Mesenchymal stem cell (in vitro differentiated cells and primary cell): ENCODE measurements around the gene PIK3CD.

Experiments
- DNase-seq: peaks from one replicate; pipeline ENCODE4 v3.0.0-alpha.2; 2013
- H2AFZ ChIP-seq: one replicate; pipeline ENCODE4 v1.6.1; 2013; ENCODE audit warnings: low read depth, mild to moderate bottlenecking, control low read depth, inconsistent platforms, low read length, moderate library complexity
- H2AK5ac ChIP-seq: 2 replicates; pipeline ENCODE4 v1.6.1; 2013; ENCODE audit warnings: low read length, moderate library complexity, mild to moderate bottlenecking, inconsistent platforms; ENCODE audit not compliant: severe bottlenecking
- H2BK120ac ChIP-seq: one replicate; pipeline ENCODE4 v1.6.1; 2013; ENCODE audit warnings: low read depth, mild to moderate bottlenecking, inconsistent platforms, low read length, moderate library complexity
- H2BK12ac ChIP-seq, 2 experiments: one replicate each; pipeline ENCODE4 v1.6.1; 2013; ENCODE audit warnings: inconsistent platforms in 2 of 2, low read length in 2 of 2, mild to moderate bottlenecking in 2 of 2, moderate library complexity in 2 of 2, control low read depth in 1 of 2
- H2BK15ac ChIP-seq: one replicate; pipeline ENCODE4 v1.6.1; 2013; ENCODE audit warnings: mild to moderate bottlenecking, low read depth, inconsistent platforms; ENCODE audit not compliant: poor library complexity, severe bottlenecking
- H2BK5ac ChIP-seq: 2 replicates; pipeline ENCODE4 v1.6.1; 2013; ENCODE audit warnings: low read depth, mild to moderate bottlenecking, low read length, control low read depth, inconsistent platforms; ENCODE audit not compliant: poor library complexity, severe bottlenecking
- H3K14ac ChIP-seq, 2 experiments: one replicate each; pipeline ENCODE4 v1.6.1; 2013; ENCODE audit warnings: inconsistent platforms in 2 of 2, low read length in 2 of 2, control low read depth in 1 of 2, mild to moderate bottlenecking in 1 of 2, moderate library complexity in 1 of 2
- H3K18ac ChIP-seq, 2 experiments: one replicate each; pipeline ENCODE4 v1.6.1; 2013; ENCODE audit warnings: inconsistent platforms in 2 of 2, low read length in 2 of 2, control low read depth in 1 of 2, low read depth in 1 of 2, mild to moderate bottlenecking in 1 of 2
- H3K23ac ChIP-seq, 2 experiments: one replicate each; pipeline ENCODE4 v1.6.1; 2013; ENCODE audit warnings: inconsistent platforms in 2 of 2, low read length in 2 of 2, mild to moderate bottlenecking in 2 of 2, moderate library complexity in 2 of 2, control low read depth in 1 of 2
- H3K27ac ChIP-seq: 2 replicates; pipeline ENCODE4 v1.5.1; 2013; ENCODE audit warnings: mild to moderate bottlenecking, moderate library complexity, low read length, control low read depth, inconsistent platforms; ENCODE audit not compliant: poor library complexity, severe bottlenecking
- H3K27me3 ChIP-seq, 2 experiments: 2 replicates each; pipeline versions ENCODE4 v1.6.1 to v1.7.0; 2013; ENCODE audit warnings: low read length in 2 of 2, mild to moderate bottlenecking in 2 of 2, moderate library complexity in 2 of 2, control low read depth in 1 of 2, inconsistent platforms in 1 of 2; ENCODE audit not compliant: control insufficient read depth in 1 of 2, insufficient read depth in 1 of 2
- H3K36me3 ChIP-seq, 2 experiments: 2 replicates each; pipeline versions ENCODE4 v1.6.1 to v1.7.0; 2013; ENCODE audit warnings: low read length in 2 of 2, control low read depth in 1 of 2, inconsistent platforms in 1 of 2, low read depth in 1 of 2, mild to moderate bottlenecking in 1 of 2; ENCODE audit not compliant: insufficient read depth in 2 of 2, control insufficient read depth in 1 of 2
- H3K4ac ChIP-seq, 2 experiments: one replicate each; pipeline ENCODE4 v1.6.1; 2013; ENCODE audit warnings: inconsistent platforms in 2 of 2, low read length in 2 of 2, mild to moderate bottlenecking in 2 of 2, moderate library complexity in 2 of 2, control low read depth in 1 of 2, low read depth in 1 of 2
- H3K4me1 ChIP-seq: 2 replicates; pipeline ENCODE4 v1.6.1; 2013; ENCODE audit warnings: low read depth, low read length, control low read depth; ENCODE audit not compliant: control insufficient read depth, insufficient read depth
- H3K4me2 ChIP-seq: 2 replicates; pipeline ENCODE4 v1.6.1; 2013; ENCODE audit warnings: low read length, mild to moderate bottlenecking, inconsistent platforms; ENCODE audit not compliant: poor library complexity, severe bottlenecking
- H3K4me3 ChIP-seq, 2 experiments: 2 replicates each; pipeline versions ENCODE4 v1.5.1 to v1.7.0; 2013; ENCODE audit warnings: low read length in 2 of 2, mild to moderate bottlenecking in 2 of 2, control low read depth in 1 of 2, low read depth in 1 of 2; ENCODE audit not compliant: insufficient read depth in 1 of 2
- H3K79me1 ChIP-seq: replicated peaks from 2 replicates; pipeline ENCODE4 v1.6.1; 2013; ENCODE audit warnings: mild to moderate bottlenecking, control low read depth, low read length, inconsistent platforms; ENCODE audit not compliant: poor library complexity, severe bottlenecking
- H3K9ac ChIP-seq: 2 replicates; pipeline ENCODE4 v1.7.0; 2013; ENCODE audit warnings: mild to moderate bottlenecking, low read length, moderate library complexity
- H3K9me3 ChIP-seq: 2 replicates; pipeline ENCODE4 v1.7.0; 2013; ENCODE audit warnings: mild to moderate bottlenecking, low read length; ENCODE audit not compliant: control insufficient read depth
- H4K8ac ChIP-seq: one replicate; pipeline ENCODE4 v1.6.1; 2013; ENCODE audit warnings: inconsistent platforms, mild to moderate bottlenecking, low read length, moderate library complexity
- H4K91ac ChIP-seq: one replicate; pipeline ENCODE4 v1.6.1; 2013; ENCODE audit warnings: mild to moderate bottlenecking, low read length, inconsistent platforms
- WGBS: methylation state at CpG from one replicate; pipeline ENCODE4 v1.1.7; 2013; ENCODE audit warnings: mixed read lengths; 5-methylcytosine and 5-hydroxymethylcytosine counted together

The PIK3CD gene

DNA sequence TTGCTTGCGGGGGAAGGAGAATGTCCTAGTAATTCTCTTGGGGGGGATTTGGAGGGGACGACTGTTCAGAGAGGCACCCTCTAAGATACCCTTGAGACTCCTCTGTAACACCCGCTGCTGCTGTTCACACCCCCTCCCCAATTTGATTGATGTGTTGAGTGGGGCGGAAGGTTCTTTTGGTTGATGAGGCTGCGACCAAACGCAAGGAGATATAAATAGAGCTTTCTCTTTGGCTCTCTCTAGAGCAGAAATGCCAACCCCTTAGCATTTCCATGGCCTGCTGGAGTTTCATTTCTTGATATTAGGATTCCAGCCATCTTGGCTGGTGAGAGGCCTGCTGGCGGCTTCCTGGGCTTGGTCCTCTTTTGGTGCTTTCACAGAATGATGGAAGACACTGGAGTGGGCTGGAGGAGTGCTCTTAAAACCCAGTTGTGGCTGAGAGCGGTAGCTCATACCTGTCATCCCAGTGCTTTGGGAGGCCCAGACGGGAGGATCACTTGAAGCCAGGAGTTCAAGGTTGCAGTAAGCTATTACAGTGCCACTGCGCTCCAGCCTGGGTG lies 2.0 kb downstream of the PIK3CD start:
- H2BK15ac ChIP-seq: no peak overlapping the region
- no peak overlapping the region for H3K14ac ChIP-seq
- H3K36me3 ChIP-seq: no peaks in the 10 kb centered on the region
- DNase-seq: no peak
- no peaks in the 10 kb centered on the region for H3K9me3 ChIP-seq
- no peak overlapping the region for H3K23ac ChIP-seq
- H3K4me2 ChIP-seq: no peak overlapping the region
- H3K4me3 ChIP-seq: no peak overlapping the region
- 88% methylated on average over 5 of the region's 10 CpGs for WGBS
- no peak overlapping the region for H3K18ac ChIP-seq
- no peak overlapping the region for H2BK120ac ChIP-seq
- no peak overlapping the region for H3K4ac ChIP-seq
- no peak overlapping the region for H4K91ac ChIP-seq
- H3K9ac ChIP-seq: no peak overlapping the region
- H3K4me1 ChIP-seq: peaks cover 13% of the 10 kb centered on the region
- peaks cover 6% of the 10 kb centered on the region for H3K79me1 ChIP-seq
- no peak overlapping the region for H2AK5ac ChIP-seq
- no peak overlapping the region for H3K27ac ChIP-seq
- no peak overlapping the region for H2BK12ac ChIP-seq
- no peak overlapping the region for H4K8ac ChIP-seq
- H2AFZ ChIP-seq: no peak overlapping the region
- H2BK5ac ChIP-seq: no peak overlapping the region
- peaks cover 6 to 30% of the 10 kb centered on the region in 2 experiments for H3K27me3 ChIP-seq

DNA sequence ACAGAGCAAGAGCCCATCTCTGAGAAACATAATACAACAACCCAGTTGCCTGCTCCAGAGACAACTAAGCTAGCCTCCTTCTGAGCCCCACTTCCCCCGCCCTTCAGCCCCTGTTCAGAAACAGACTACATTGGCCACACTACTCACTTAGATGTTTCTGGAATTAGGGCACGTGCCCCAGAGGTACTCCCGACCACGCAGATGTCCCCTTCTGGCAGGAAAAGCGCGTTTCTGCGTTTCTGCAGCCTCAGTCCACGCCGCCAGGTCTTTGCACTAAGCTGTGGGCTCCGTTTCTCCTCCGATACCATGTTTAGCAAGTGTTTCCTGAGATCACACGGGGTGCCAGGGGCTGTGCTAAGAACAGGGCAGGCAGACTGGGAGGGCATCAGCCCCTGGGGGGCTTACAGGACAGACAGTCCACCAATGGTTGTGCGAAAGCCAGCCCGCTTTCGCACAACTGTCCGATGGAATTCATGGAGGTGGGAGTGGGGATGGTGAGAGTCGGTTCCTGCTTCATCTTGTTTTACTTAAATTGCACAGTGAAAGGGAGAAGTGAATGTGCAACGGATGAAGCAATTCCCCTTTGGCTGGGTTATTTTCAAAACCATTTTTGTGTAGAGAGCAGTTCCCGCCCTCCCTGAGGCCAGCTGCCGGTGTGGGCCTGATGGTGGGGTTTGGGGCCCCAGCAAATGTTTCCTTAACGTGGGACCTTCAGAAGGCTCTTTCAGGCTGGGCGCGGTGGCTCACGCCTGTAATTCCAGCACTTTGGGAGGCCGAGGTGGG lies 2.7 kb downstream of the PIK3CD start:
- H3K36me3 ChIP-seq: no peaks in the 10 kb centered on the region
- H2BK120ac ChIP-seq: no peak overlapping the region
- no peaks in the 10 kb centered on the region for H3K9me3 ChIP-seq
- no peak overlapping the region for H2BK5ac ChIP-seq
- no peak overlapping the region for H2AK5ac ChIP-seq
- H3K18ac ChIP-seq: no peak overlapping the region
- H3K14ac ChIP-seq: no peak overlapping the region
- H3K4me3 ChIP-seq: no peak overlapping the region
- no peak overlapping the region for H3K4ac ChIP-seq
- H3K27ac ChIP-seq: no peak overlapping the region
- peaks cover 6% of the 10 kb centered on the region for H3K79me1 ChIP-seq
- H3K9ac ChIP-seq: no peak overlapping the region
- H3K4me1 ChIP-seq: peaks cover 14% of the 10 kb centered on the region
- no peak overlapping the region for H3K23ac ChIP-seq
- no peak overlapping the region for H2BK15ac ChIP-seq
- 85% methylated on average over 25 of the region's 25 CpGs for WGBS
- H3K27me3 ChIP-seq: peaks cover 6 to 30% of the 10 kb centered on the region in 2 experiments
- DNase-seq: no peak
- H2BK12ac ChIP-seq: no peak overlapping the region
- no peak overlapping the region for H3K4me2 ChIP-seq
- no peak overlapping the region for H4K8ac ChIP-seq
- no peak overlapping the region for H2AFZ ChIP-seq
- H4K91ac ChIP-seq: no peak overlapping the region

DNA sequence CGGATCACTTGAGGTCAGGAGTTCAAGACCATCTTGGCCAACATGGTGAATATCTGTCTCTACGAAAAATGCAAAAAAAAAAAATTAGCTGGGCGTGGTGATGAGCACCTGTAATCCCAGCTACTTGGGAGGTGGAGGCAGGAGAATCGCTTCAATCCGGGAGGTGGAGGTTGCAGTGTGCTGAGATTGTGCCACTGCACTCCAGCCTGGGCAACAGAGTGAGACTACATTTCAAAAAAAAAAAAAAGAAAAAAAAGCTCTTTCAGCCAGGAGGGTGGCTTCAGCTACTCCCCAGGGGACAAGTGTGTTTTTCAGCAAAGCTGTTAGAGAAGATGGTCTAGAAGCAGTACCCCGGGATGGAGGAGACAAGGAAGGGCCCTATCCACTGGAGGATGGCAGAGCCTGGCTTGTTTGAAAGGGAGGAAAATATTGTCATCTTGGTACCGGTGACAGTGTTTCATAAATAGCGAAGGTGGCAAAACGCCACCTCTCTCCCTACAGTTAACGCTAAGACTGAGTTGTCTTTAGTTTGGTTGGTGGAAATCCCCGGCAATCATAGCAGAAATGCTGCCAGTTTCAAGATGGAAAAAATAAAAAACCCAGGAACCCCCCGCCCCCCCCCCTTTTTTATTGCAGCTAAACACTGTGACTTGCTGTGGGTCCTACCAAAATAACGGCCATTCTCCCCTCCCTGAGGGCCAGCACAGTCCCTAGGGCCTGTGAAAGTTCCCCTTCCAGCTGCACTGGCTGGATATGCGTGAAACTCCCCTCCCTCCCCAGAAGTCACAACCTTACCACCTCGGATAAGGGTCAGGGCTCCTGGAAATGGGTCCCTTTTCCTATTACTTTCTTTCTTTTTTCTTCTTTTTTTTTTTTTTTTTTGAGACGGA lies 3.5 kb downstream of the PIK3CD start:
- no peak overlapping the region for H3K23ac ChIP-seq

DNA sequence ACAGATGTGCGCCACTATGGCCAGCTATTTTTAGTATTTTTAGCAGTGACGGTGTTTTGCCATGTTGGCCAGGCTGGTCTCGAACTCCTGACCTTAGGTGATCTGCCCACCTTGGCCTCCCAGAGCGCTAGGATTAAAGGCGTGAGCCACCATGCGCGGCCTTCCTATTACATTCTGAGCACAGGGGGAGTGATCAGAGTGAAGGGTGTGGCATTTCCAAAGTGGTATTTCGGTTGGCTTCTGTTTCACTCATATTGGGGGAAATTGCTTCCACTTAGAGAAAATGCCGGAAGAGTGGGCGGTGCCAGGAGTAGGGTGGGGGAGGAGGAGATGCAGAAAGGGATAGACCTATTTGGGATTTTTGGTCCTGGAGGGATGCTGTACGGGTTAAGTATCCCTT lies 4.3 kb downstream of the PIK3CD start:
- Histone ChIP-seq H3K4me3 (no peak overlapping the region), H3K79me1 (peaks cover 6% of the 10 kb centered on the region), H2BK15ac (no peak overlapping the region), H3K36me3 (no peaks in the 10 kb centered on the region), H2AK5ac (no peak overlapping the region), H2BK120ac (no peak overlapping the region), H3K14ac (no peak overlapping the region), H3K23ac (no peak overlapping the region), H3K4me2 (no peak overlapping the region), H3K4me1 (peaks cover 16% of the 10 kb centered on the region), H2AFZ (no peak overlapping the region), H3K27ac (no peak overlapping the region), H4K91ac (no peak overlapping the region), H4K8ac (no peak overlapping the region), H3K18ac (no peak overlapping the region), H2BK12ac (no peak overlapping the region), H2BK5ac (no peak overlapping the region), H3K9me3 (no peaks in the 10 kb centered on the region), H3K9ac (no peak overlapping the region), H3K4ac (no peak overlapping the region), H3K27me3 (peaks cover 4 to 26% of the 10 kb centered on the region in 2 experiments)
- WGBS: 92% methylated on average over 10 of the region's 11 CpGs
- DNase-seq: no peak

More for the DNA sequence above, 3.5 kb downstream of the PIK3CD start:
- no peak overlapping the region for H2BK5ac ChIP-seq
- H3K27ac ChIP-seq: no peak overlapping the region
- no peaks in the 10 kb centered on the region for H3K9me3 ChIP-seq
- no peak overlapping the region for H2BK12ac ChIP-seq
- H2AK5ac ChIP-seq: no peak overlapping the region
- H3K36me3 ChIP-seq: no peaks in the 10 kb centered on the region
- H2BK120ac ChIP-seq: no peak overlapping the region
- WGBS: 81% methylated on average over 16 of the region's 16 CpGs
- H3K4me2 ChIP-seq: no peak overlapping the region
- H4K91ac ChIP-seq: no peak overlapping the region
- peaks cover 6% of the 10 kb centered on the region for H3K79me1 ChIP-seq
- no peak overlapping the region for H3K4me3 ChIP-seq
- H3K9ac ChIP-seq: no peak overlapping the region
- no peak overlapping the region for H2BK15ac ChIP-seq
- no peak overlapping the region for H3K4ac ChIP-seq
- no peak overlapping the region for H2AFZ ChIP-seq
- peaks cover 6 to 30% of the 10 kb centered on the region in 2 experiments for H3K27me3 ChIP-seq
- H3K14ac ChIP-seq: no peak overlapping the region
- peaks cover 16% of the 10 kb centered on the region for H3K4me1 ChIP-seq
- no peak for DNase-seq
- H3K18ac ChIP-seq: no peak overlapping the region
- H4K8ac ChIP-seq: no peak overlapping the region
